PC-3 (cell line): ENCODE data around the gene AJUBA.

Source experiments
- CTCF ChIP-seq: fragments of 300-600 bp; sonication (generic); conservative IDR thresholded peaks from 2 replicates; pipeline ENCODE4 v1.5.1; 2017; ENCODE audit warnings: antibody characterized with exemption, low read depth, mild to moderate bottlenecking, low read length
- EZH2 ChIP-seq: fragments of 300-600 bp; sonication (generic); IDR thresholded peaks from one replicate; pipeline ENCODE4 v1.6.1; 2017; ENCODE audit warnings: antibody characterized with exemption, mild to moderate bottlenecking, low read length; ENCODE audit not compliant: unreplicated experiment
- EZH2phosphoT487 ChIP-seq: fragments of 300-600 bp; sonication (generic); IDR thresholded peaks from 2 replicates; pipeline ENCODE4 v1.6.1; 2018; ENCODE audit warnings: mild to moderate bottlenecking, antibody characterized with exemption, low read length, borderline replicate concordance

DNA sequence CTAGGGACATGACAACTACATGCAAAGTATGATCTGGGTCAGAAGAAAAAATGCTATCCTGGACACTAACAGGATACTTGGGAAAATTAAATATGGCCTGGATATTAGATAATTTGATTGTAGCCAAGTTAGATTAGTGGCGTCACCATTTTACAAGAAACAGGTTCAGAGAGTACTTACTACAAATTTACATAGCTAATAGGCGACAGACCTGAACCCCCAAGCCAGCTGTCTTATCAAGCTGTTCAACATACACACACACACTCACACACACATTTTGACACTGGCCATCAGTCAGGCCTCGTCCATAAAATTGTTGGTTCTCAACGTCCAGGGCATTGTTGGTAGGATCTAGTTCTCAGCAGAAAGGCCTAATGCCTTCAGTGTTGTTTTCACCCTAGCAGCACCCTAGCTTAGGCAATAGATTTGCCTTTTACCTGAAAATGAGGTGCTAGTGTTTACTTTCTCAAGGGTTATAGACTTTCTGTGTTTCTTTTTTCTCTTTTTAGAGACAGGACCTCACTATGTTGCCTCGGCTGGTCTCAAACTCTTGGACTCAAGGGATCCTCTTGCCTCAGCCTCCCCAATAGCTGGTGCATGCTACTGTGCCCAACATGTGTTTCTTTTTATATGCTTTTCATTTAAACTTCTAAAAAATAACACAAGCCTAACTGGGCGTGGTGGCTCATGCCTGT, 30.9 kb upstream of the AJUBA start:
- no peak for TF ChIP-seq CTCF
- no peak for TF ChIP-seq EZH2phosphoT487
- no peak for TF ChIP-seq EZH2
